ENCODE measurements around the gene P3H3.
A peak's percentile ranks its signal among the peaks of the same experiment; 100 is the strongest.

- TF ChIP-seq POLR2A (IDR thresholded peaks at IDR 0.05; ENCODE audit: low read length) = peak; percentile 62
- TF ChIP-seq GATA1 (IDR thresholded peaks at IDR 0.05; ENCODE audit: low read depth, low read length) = no peak
Observed at GRCh38 chr12:6871052-6871957, 43.1 kb downstream of the P3H3 start.
